HEK293T (cell line): ENCODE measurements around the gene SMTN.

Experiments
- CTCF ChIA-PET: fragments of 350-600 bp; formaldehyde crosslinking; extraction: SDS; loops from one replicate; lab custom pipeline; 2021; ENCODE audit warnings: antibody characterized with exemption, inconsistent platforms; lab: Yijun Ruan, JAX
- POLR2A ChIA-PET: fragments of 350-600 bp; formaldehyde crosslinking; extraction: SDS; loops from one replicate; lab custom pipeline; 2020; ENCODE audit warnings: antibody characterized with exemption, inconsistent platforms; lab: Yijun Ruan, JAX
- DNase-seq: peaks from one replicate; pipeline ENCODE4 v3.0.0; 2012; ENCODE audit warnings: mixed read lengths; ENCODE audit errors: extremely low spot score
- ARNT ChIP-seq: fragments of 450-650 bp; IDR thresholded peaks from 2 replicates; pipeline ENCODE4 v1.6.1; 2017; ENCODE audit warnings: mild to moderate bottlenecking
- BHLHE40 ChIP-seq: fragments of 450-650 bp; IDR thresholded peaks from 2 replicates; pipeline ENCODE4 v1.6.1; 2016; ENCODE audit warnings: mild to moderate bottlenecking, moderate library complexity, borderline replicate concordance
- CTBP1 ChIP-seq: fragments of 450-650 bp; IDR thresholded peaks from 2 replicates; pipeline ENCODE4 v1.6.1; 2016; ENCODE audit warnings: borderline replicate concordance
- ELF4 ChIP-seq: fragments of 450-650 bp; IDR thresholded peaks from 2 replicates; pipeline ENCODE4 v1.6.1; 2017; ENCODE audit warnings: antibody characterized with exemption
- FOXA1 ChIP-seq: fragments of 450-650 bp; IDR thresholded peaks from 2 replicates; pipeline ENCODE4 v1.6.1; 2016; ENCODE audit warnings: mild to moderate bottlenecking
- FOXK2 ChIP-seq: fragments of 450-650 bp; IDR thresholded peaks from 2 replicates; pipeline ENCODE4 v1.6.1; 2016; ENCODE audit warnings: mild to moderate bottlenecking
- FOXM1 ChIP-seq: fragments of 450-650 bp; IDR thresholded peaks from 2 replicates; pipeline ENCODE4 v1.6.1; 2017; ENCODE audit warnings: mild to moderate bottlenecking, borderline replicate concordance
- HDGF ChIP-seq: fragments of 450-650 bp; IDR thresholded peaks from 2 replicates; pipeline ENCODE4 v1.6.1; 2017; ENCODE audit warnings: antibody characterized with exemption, borderline replicate concordance
- L3MBTL2 ChIP-seq: fragments of 450-650 bp; conservative IDR thresholded peaks from 2 replicates; pipeline ENCODE4 v1.6.1; 2016; ENCODE audit warnings: mild to moderate bottlenecking
- LEF1 ChIP-seq: fragments of 450-650 bp; IDR thresholded peaks from 2 replicates; pipeline ENCODE4 v1.6.1; 2017; ENCODE audit warnings: mild to moderate bottlenecking, borderline replicate concordance
- NFRKB ChIP-seq: fragments of 450-650 bp; IDR thresholded peaks from 2 replicates; pipeline ENCODE4 v1.6.1; 2016; ENCODE audit warnings: mild to moderate bottlenecking, moderate library complexity
- SP1 ChIP-seq: fragments of 450-650 bp; IDR thresholded peaks from 2 replicates; pipeline ENCODE4 v1.6.1; 2017
- SUZ12 ChIP-seq: fragments of 450-650 bp; IDR thresholded peaks from 2 replicates; pipeline ENCODE4 v1.6.1; 2016; ENCODE audit warnings: mild to moderate bottlenecking
- TARDBP ChIP-seq: fragments of 450-650 bp; IDR thresholded peaks from 2 replicates; pipeline ENCODE4 v1.6.1; 2016
- ZNF384 ChIP-seq: fragments of 450-650 bp; IDR thresholded peaks from 2 replicates; pipeline ENCODE4 v1.6.1; 2016
- TF ChIP-seq, protein P1 (sequence below): fragments of 450-650 bp; IDR thresholded peaks from 2 replicates; pipeline ENCODE4 v1.6.1; 2016

The SMTN gene

DNA sequence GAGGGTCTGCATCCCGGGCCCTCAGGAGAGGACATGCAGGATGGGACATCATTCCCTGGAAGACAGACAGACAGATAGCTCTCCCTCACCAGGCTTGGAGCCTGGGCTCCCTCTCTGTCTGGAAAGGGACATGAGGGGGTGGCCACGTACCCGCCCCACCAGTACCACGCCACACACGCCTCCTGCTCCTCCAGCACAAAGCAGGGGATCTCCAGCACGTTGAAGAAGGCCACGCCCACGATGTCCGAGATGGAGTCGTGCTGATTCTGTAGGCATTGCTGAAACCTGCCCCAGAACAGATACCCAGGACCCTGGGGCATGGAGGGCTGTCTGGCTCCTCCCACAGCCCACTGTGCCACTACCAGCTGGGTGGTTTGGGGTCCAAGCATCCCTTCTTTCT is 57.0 kb downstream of the SMTN start:
- TF ChIP-seq BHLHE40 = no peak
- no peak for TF ChIP-seq LEF1
- no peak for TF ChIP-seq SUZ12
- no peak for TF ChIP-seq HDGF
- no peak for TF ChIP-seq CTBP1
- TF ChIP-seq ZNF384 = no peak
- no peak for TF ChIP-seq L3MBTL2
- no peak for TF ChIP-seq NFRKB
- TF ChIP-seq, protein P1, sequence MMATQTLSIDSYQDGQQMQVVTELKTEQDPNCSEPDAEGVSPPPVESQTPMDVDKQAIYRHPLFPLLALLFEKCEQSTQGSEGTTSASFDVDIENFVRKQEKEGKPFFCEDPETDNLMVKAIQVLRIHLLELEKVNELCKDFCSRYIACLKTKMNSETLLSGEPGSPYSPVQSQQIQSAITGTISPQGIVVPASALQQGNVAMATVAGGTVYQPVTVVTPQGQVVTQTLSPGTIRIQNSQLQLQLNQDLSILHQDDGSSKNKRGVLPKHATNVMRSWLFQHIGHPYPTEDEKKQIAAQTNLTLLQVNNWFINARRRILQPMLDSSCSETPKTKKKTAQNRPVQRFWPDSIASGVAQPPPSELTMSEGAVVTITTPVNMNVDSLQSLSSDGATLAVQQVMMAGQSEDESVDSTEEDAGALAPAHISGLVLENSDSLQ = no peak
- no peak for TF ChIP-seq ELF4
- TF ChIP-seq ARNT = no peak
- no peak for TF ChIP-seq FOXK2
- no peak for TF ChIP-seq TARDBP
- TF ChIP-seq FOXM1 = no peak
- no peak for DNase-seq
- ChIA-PET CTCF (no interaction called here), POLR2A (no interaction called here)

DNA sequence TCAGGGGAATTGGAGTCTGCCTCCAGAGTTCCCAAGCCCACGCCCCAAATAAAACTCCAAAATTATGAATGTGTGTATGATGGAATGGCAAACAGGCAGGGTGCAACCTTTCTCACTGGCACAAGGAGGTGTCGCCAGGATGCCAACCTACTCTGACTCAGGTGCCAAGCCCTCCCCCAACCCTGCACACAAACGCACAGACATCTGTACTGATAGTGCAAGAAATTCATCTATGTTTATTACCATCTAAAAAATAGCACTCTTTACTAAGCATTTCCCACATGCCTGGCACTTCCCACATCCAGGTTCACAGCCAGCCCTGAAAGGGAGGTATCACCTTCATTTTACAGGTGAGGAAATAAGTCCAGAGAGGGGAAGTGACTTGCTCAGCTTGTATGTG is 57.9 kb downstream of the SMTN start:
- ChIA-PET CTCF (interaction anchor here (0.5 kb wide), 1 partner anchor 9 kb away, joined by 3 read pairs; no protein-coding TSS in a partner anchor), POLR2A (interaction anchor here (0.7 kb wide), 1 partner anchor 11 kb away, joined by 3 read pairs; no protein-coding TSS in a partner anchor)
- TF ChIP-seq HDGF (no peak), BHLHE40 (no peak), ARNT (no peak), NFRKB (no peak), SP1 (no peak), FOXK2 (no peak), ZNF384 (no peak), FOXM1 (no peak), L3MBTL2 (no peak), FOXA1 (no peak), LEF1 (no peak), ELF4 (no peak), SUZ12 (no peak), TARDBP (no peak), CTBP1 (no peak)
- TF ChIP-seq, protein P1 = no peak
- DNase-seq = no peak

DNA sequence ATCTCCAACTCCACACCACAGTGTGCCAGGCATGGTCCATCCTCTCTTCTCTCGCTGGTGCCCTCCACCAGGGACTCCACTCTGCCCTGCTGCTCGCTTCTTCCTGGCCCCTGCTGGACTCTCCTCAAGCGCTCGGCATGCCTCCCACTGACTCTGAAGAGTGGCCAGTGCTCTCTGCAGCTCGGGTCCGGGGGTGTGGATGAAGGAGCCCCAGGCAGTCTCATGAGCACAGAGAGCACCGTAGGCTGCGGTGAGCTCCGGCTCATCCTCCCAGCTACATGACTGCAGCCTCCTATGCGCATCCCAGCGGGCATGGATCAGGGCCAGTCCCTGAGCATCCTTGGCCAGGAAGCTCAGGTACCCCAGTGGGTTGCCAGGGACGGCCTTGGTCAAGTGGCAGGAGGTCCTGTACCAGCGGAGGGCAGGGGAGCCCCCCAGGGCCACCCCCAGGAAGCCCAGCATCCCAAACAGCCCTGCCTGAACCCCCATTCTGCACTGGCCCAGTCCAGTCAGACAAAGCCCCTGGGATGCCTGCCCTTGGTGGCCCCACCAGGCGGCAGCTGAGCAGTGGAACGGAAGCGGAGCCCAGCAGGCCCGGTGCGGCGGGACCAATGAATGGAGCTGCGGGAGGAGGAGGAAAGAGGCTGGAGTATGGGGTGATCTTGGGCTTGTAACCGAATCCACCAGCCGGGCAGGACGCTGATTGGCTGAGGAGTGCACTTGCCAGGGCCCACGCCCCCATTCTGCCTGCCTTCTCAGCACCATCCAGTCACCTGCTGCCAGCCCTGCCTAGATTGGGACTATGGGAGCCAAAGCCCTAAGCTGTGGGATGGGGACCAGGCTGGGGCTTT is 59.0 kb downstream of the SMTN start, which contains the start of gene PLA2G3:
PLA2G3 (minus strand) TSS at position 643 of the 851 bp plus-strand sequence; CDS start at position 489, 154 bp downstream.
- DNase-seq = no peak
- TF ChIP-seq LEF1 (no peak), L3MBTL2 (no peak), SP1 (no peak), HDGF (no peak), FOXM1 (no peak), CTBP1 (no peak), SUZ12 (no peak), FOXA1 (no peak), ZNF384 (no peak), NFRKB (no peak), FOXK2 (no peak), ARNT (no peak), TARDBP (no peak), ELF4 (no peak), BHLHE40 (no peak)
- TF ChIP-seq, protein P1 = no peak
- ChIA-PET POLR2A (interaction anchor here (1.0 kb wide), 2 partner anchors 12 to 19 kb away, joined by 3 to 4 read pairs; no protein-coding TSS in a partner anchor), CTCF (interaction anchor here (0.9 to 1.3 kb wide), 2 partner anchors 33 to 72 kb away, joined by 3 to 4 read pairs; partner anchors contain the start of genes LIMK2 and SELENOM)

DNA sequence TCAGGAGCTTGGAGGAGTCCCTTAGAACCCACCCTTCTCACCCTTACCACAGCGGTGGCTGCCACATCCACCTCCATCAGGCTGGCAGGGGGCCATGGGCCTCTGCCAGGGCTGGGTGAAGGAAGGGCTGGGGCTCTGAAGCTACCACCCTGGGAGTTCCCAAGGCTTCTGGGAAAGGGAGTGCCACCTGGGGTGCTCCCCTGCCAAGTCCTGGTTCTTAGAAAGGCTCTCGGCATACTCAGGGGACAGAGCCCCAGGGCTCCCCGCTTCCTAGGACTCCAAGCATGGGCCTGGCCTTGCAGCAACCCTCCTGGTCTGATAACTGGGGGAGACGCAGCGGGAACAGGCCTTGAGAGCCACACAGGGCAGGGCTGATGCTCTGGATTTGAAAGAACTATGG is 59.6 kb downstream of the SMTN start:
- DNase-seq = no peak
- ChIA-PET CTCF (interaction anchor here (0.9 to 1.3 kb wide), 2 partner anchors 33 to 71 kb away, joined by 3 to 4 read pairs; partner anchors contain the start of genes LIMK2 and SELENOM), POLR2A (interaction anchor here (1.0 kb wide), 2 partner anchors 13 to 18 kb away, joined by 3 to 4 read pairs; no protein-coding TSS in a partner anchor)

DNA sequence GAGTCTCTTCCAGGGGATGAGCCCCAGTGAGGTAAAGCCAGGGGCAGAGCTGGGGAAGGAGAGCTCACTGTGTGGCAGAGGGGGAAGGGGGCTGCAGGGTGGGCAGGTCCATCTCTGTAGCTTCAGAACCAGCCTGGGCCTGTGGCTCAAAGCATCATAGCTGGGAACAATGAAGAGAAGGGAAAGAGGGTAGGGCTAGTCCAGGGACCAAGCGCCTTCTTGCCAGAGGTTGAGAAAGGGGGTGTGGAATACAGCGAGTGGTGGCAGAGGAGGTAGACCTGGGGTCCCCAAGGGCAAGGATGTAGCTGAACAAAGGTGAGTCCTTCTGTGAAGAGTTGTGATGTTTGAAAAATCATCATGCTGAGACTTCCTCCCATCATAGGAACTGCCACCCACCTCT is 60.4 kb downstream of the SMTN start:
- CTCF ChIA-PET = interaction anchor here (1.3 kb wide), 1 partner anchor 34 kb away, joined by 4 read pairs; the partner anchor contains the start of gene SELENOM
- POLR2A ChIA-PET = interaction anchor here (1.0 kb wide), 1 partner anchor 173 kb away, joined by 3 read pairs; the partner anchor contains the start of genes MORC2 and TUG1

More for the DNA sequence above, 59.6 kb downstream of the SMTN start:
- TF ChIP-seq FOXK2 = no peak
- no peak for TF ChIP-seq FOXA1

More for the DNA sequence above, 60.4 kb downstream of the SMTN start:
- TF ChIP-seq TARDBP (no peak), BHLHE40 (no peak), ARNT (no peak), NFRKB (no peak), CTBP1 (no peak), LEF1 (no peak), L3MBTL2 (no peak), FOXA1 (no peak), SP1 (no peak), SUZ12 (no peak), FOXM1 (no peak), ZNF384 (no peak), HDGF (no peak), ELF4 (no peak), FOXK2 (no peak)
- TF ChIP-seq, protein P1 = no peak
- no peak for DNase-seq
